HepG2 (cell line): ENCODE data around the gene RAB33B. TPM values are rescaled to one million over a fixed set of nuclear protein-coding genes. Genes with fewer than 3 reads are reported as not detected.

ENCODE experiments used
- ATAC-seq: fragments of 200-7000 bp; cut with Tn5 transposase; 3 replicates; pipeline ENCODE4 v1.9.1; 2020; ENCODE audit warnings: mild to moderate bottlenecking, moderate library complexity
- BruUV-seq: library from RNA; stranded (reverse); fragments of 400-500 nt; replicated peaks from 2 replicates; lab custom pipeline; 2021; lab: Mats Ljungman, UMichigan
- CTCF ChIA-PET: fragments of 300-600 bp; formaldehyde crosslinking; extraction: SDS; loops from one replicate; lab custom pipeline; 2021; ENCODE audit warnings: low total read pairs, inconsistent platforms, low intra/inter-chr PET ratio; lab: Yijun Ruan, JAX
- POLR2A ChIA-PET: fragments of 350-600 bp; sonication (Branson Sonifier 250); formaldehyde crosslinking; loops from one replicate; lab custom pipeline; 2020; ENCODE audit warnings: antibody characterized with exemption, inconsistent platforms; lab: Yijun Ruan, JAX
- DNase-seq: peaks from one replicate; pipeline ENCODE4 v3.0.0-alpha.2; 2015; ENCODE audit warnings: low spot score
- FAIRE-seq: peaks from 3 replicates; lab custom pipeline; 2011; peaks lifted over from hg19 to GRCh38; lab: Jason Lieb, UNC
- H2AFZ ChIP-seq: one replicate; pipeline ENCODE4 v1.6.1; 2011; ENCODE audit warnings: low read length, inconsistent platforms
- H3K27ac ChIP-seq: fragments of 300-600 bp; 3 replicates; pipeline ENCODE4 v1.8.0; 2011; ENCODE audit warnings: mixed run types, mild to moderate bottlenecking, mixed read lengths, low read length, inconsistent platforms; ENCODE audit not compliant: insufficient read depth; ENCODE audit errors: extremely low read length
- H3K27me3 ChIP-seq, 2 experiments: fragments of 200-600 bp in 1 of 2; 2 replicates in 1 of 2; 3 replicates in 1 of 2; pipeline versions ENCODE4 v1.6.0 to v1.8.0; 2011; ENCODE audit warnings: low read length in 2 of 2, mild to moderate bottlenecking in 2 of 2, moderate library complexity in 2 of 2, inconsistent platforms in 1 of 2; ENCODE audit not compliant: insufficient read depth in 2 of 2, control insufficient read depth in 1 of 2
- H3K36me3 ChIP-seq, 2 experiments: fragments of 200-600 bp in 1 of 2; replicated peaks in 1 of 2; 2 replicates in 1 of 2; 3 replicates in 1 of 2; pipeline versions ENCODE4 v1.5.1 to v1.8.0; 2011; ENCODE audit warnings: low read length in 2 of 2, inconsistent platforms in 1 of 2; ENCODE audit not compliant: insufficient read depth in 2 of 2, control insufficient read depth in 1 of 2
- H3K4me1 ChIP-seq: 2 replicates; pipeline ENCODE4 v1.5.1; 2012; ENCODE audit warnings: low read length, inconsistent platforms; ENCODE audit not compliant: insufficient read depth
- H3K4me2 ChIP-seq: 2 replicates; pipeline ENCODE4 v1.6.0; 2011; ENCODE audit warnings: low read depth, low read length, inconsistent platforms
- H3K4me3 ChIP-seq, 3 experiments: fragments of 200-600 bp in 1 of 3; sonication (generic), shearing (Covaris generic) in 1 of 3; replicated peaks in 1 of 3; 2 replicates each; pipeline ENCODE4 v1.5.1; 2011 to 2016; ENCODE audit warnings: low read length in 3 of 3, inconsistent platforms in 2 of 3, low read depth in 2 of 3, mild to moderate bottlenecking in 2 of 3, control low read depth in 1 of 3, mixed read lengths in 1 of 3; ENCODE audit not compliant: insufficient read depth in 1 of 3
- H3K79me2 ChIP-seq: one replicate; pipeline ENCODE4 v1.6.1; 2011; ENCODE audit warnings: low read length, inconsistent platforms; ENCODE audit not compliant: insufficient read depth
- H3K9ac ChIP-seq: 2 replicates; pipeline ENCODE4 v1.6.0; 2011; ENCODE audit warnings: mild to moderate bottlenecking, low read depth, low read length, inconsistent platforms; ENCODE audit not compliant: insufficient read depth
- H3K9me3 ChIP-seq: 2 replicates; pipeline ENCODE4 v1.5.1; 2012; ENCODE audit warnings: mild to moderate bottlenecking, low read length
- H4K20me1 ChIP-seq: 2 replicates; pipeline ENCODE4 v1.6.0; 2011; ENCODE audit warnings: inconsistent platforms, mild to moderate bottlenecking, low read length, moderate library complexity; ENCODE audit not compliant: insufficient read depth
- ETV6 ChIP-seq: sonication (generic); formaldehyde crosslinking; conservative IDR thresholded peaks from 2 replicates; pipeline ENCODE4 v1.4.0; 2020; ENCODE audit warnings: missing genetic modification reagents
- ISL2 ChIP-seq: sonication (generic); formaldehyde crosslinking; IDR thresholded peaks from 2 replicates; pipeline ENCODE4 v1.5.0; 2020; ENCODE audit warnings: missing genetic modification reagents
- MAFF ChIP-seq: IDR thresholded peaks from 2 replicates; pipeline ENCODE4 v1.6.1; 2011; ENCODE audit warnings: low read depth, low read length, improper control_type of control experiment
- MAFK ChIP-seq, 2 experiments: IDR thresholded peaks in 1 of 2; conservative IDR thresholded peaks in 1 of 2; 2 replicates each; pipeline ENCODE4 v1.6.1; 2011; ENCODE audit warnings: improper control_type of control experiment in 2 of 2, low read length in 2 of 2
- MTA3 ChIP-seq: sonication (generic); formaldehyde crosslinking; IDR thresholded peaks from 2 replicates; pipeline ENCODE4 v1.4.0; 2020; ENCODE audit warnings: missing genetic modification reagents
- NFE2 ChIP-seq: sonication (generic); formaldehyde crosslinking; IDR thresholded peaks from 2 replicates; pipeline ENCODE4 v1.4.0; 2020; ENCODE audit warnings: missing genetic modification reagents
- PAF1 ChIP-seq: IDR thresholded peaks from 2 replicates; pipeline ENCODE4 v1.6.1; 2016; ENCODE audit warnings: missing genetic modification reagents, missing compliant biosample characterization
- SRSF4 ChIP-seq: fragments of 200-400 bp; formaldehyde crosslinking; IDR thresholded peaks from one replicate; pipeline ENCODE4 v1.6.1; 2018; ENCODE audit warnings: mild to moderate bottlenecking, low read depth, low read length, moderate library complexity; ENCODE audit not compliant: poor library complexity, severe bottlenecking
- ZNF224 ChIP-seq: sonication (generic); formaldehyde crosslinking; IDR thresholded peaks from 2 replicates; pipeline ENCODE4 v1.5.0; 2020; ENCODE audit warnings: mild to moderate bottlenecking, missing genetic modification reagents
- ZNF235 ChIP-seq: sonication (generic); formaldehyde crosslinking; IDR thresholded peaks from 2 replicates; pipeline ENCODE4 v1.8.1; 2023; ENCODE audit warnings: mild to moderate bottlenecking, missing genetic modification reagents, borderline replicate concordance
- ZNF331 ChIP-seq: sonication (generic); formaldehyde crosslinking; IDR thresholded peaks from 2 replicates; pipeline ENCODE4 v1.4.0; 2020; ENCODE audit warnings: missing genetic modification reagents
- ZNF547 ChIP-seq: sonication (generic); formaldehyde crosslinking; IDR thresholded peaks from 2 replicates; pipeline ENCODE4 v1.5.1; 2020; ENCODE audit warnings: mild to moderate bottlenecking, missing genetic modification reagents
- WGBS: methylation state at CpG from one replicate; pipeline ENCODE4 v1.1.6; 2017; ENCODE audit warnings: low lambda C conversion rate; 5-methylcytosine and 5-hydroxymethylcytosine counted together
- in situ Hi-C: cut with HindIII; loops from 2 replicates; pipeline ENCODE4 v1.10.0; 2017; ENCODE audit warnings: low pct_unique_long_range_greater_than_20kb; ENCODE audit not compliant: extremely low pct_ligation_motif_present
- intact Hi-C: fragments of 100-400 bp; cut with micrococcal nuclease; formaldehyde crosslinking; loops from one replicate; pipeline ENCODE4 v1.10.0; 2022; ENCODE audit not compliant: unreplicated experiment
- polyA plus RNA-seq, 8 experiments: library from polyadenylated mRNA; depleted of rRNA in 3 of 8; stranded (reverse) in 7 of 8; unstranded in 1 of 8; fragments of >200 nt; fragmentation: Illumina TruSeq in 4 of 8; extraction: Trizol in 4 of 8; gene quantifications; 2 replicates each; pipeline versions ENCODE4 v1.2.1 to v1.2.3, GENCODE V29; 2011 to 2016; ENCODE audit warnings: low read depth in 4 of 8, missing spikeins in 1 of 8, mixed read lengths in 1 of 8; ENCODE audit not compliant: insufficient read depth in 1 of 8
- total RNA-seq, 5 experiments: library from RNA; depleted of rRNA; stranded (reverse); fragments of >200 nt; fragmentation: Illumina TruSeq; extraction: Trizol; gene quantifications; 2 replicates each; pipeline ENCODE4 v1.2.3, GENCODE V29; 2016; ENCODE audit warnings: low read depth in 1 of 5
- TF ChIP-seq, protein P1 (sequence below): IDR thresholded peaks from 2 replicates; pipeline ENCODE4 v1.6.1; 2016
- TF ChIP-seq, protein P2 (sequence below): sonication (generic); formaldehyde crosslinking; IDR thresholded peaks from 2 replicates; pipeline ENCODE4 v1.9.0; 2021; ENCODE audit warnings: missing genetic modification reagents, mild to moderate bottlenecking, borderline replicate concordance

RAB33B gene
- total and polyA plus RNA-seq, 2 of the 13 experiments (the other 11 are each of a cell fraction or from before 2014, with no cell fraction given), result 7.6 to 8.1 TPM

DNA sequence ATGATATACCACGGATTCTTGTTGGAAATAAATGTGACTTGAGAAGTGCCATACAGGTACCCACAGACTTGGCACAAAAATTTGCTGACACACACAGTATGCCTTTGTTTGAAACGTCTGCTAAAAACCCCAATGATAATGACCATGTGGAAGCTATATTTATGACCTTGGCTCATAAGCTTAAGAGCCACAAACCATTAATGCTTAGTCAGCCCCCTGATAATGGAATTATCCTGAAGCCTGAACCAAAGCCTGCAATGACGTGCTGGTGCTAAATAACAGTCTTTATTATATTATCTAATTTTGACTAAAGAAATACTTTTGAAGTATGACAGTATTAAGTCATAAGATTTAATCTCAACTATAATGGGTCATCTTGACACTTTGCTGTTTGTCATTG lies 18.9 kb downstream of the RAB33B start:
- TF ChIP-seq ZNF224 (no peak), MAFF (peak; percentile 84), ZNF235 (CRISPR knock-in tag) (no peak), ISL2 (CRISPR knock-in tag) (no peak), ZNF331 (CRISPR knock-in tag) (no peak), NFE2 (no peak), MTA3 (no peak), MAFK (conservative IDR thresholded peaks at IDR 0.05 in 1 of 2, IDR thresholded peaks at IDR 0.05 in 1 of 2; ENCODE audit: low read length in 2 of 2) (peak; percentile 70 to 84), ETV6 (CRISPR knock-in tag) (no peak), PAF1 (no peak), ZNF547 (CRISPR knock-in tag) (no peak), SRSF4 (no peak)
- TF ChIP-seq, protein P1, sequence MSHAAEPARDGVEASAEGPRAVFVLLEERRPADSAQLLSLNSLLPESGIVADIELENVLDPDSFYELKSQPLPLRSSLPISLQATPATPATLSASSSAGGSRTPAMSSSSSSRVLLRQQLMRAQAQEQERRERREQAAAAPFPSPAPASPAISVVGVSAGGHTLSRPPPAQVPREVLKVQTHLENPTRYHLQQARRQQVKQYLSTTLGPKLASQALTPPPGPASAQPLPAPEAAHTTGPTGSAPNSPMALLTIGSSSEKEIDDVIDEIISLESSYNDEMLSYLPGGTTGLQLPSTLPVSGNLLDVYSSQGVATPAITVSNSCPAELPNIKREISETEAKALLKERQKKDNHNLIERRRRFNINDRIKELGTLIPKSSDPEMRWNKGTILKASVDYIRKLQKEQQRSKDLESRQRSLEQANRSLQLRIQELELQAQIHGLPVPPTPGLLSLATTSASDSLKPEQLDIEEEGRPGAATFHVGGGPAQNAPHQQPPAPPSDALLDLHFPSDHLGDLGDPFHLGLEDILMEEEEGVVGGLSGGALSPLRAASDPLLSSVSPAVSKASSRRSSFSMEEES (CRISPR knock-in tag), result no peak
- TF ChIP-seq, protein P2, sequence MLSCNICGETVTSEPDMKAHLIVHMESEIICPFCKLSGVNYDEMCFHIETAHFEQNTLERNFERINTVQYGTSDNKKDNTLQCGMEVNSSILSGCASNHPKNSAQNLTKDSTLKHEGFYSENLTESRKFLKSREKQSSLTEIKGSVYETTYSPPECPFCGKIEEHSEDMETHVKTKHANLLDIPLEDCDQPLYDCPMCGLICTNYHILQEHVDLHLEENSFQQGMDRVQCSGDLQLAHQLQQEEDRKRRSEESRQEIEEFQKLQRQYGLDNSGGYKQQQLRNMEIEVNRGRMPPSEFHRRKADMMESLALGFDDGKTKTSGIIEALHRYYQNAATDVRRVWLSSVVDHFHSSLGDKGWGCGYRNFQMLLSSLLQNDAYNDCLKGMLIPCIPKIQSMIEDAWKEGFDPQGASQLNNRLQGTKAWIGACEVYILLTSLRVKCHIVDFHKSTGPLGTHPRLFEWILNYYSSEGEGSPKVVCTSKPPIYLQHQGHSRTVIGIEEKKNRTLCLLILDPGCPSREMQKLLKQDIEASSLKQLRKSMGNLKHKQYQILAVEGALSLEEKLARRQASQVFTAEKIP, result no peak
- ChIA-PET CTCF (no interaction called here), POLR2A (no interaction called here)
- Histone ChIP-seq H3K27me3 (no peaks in the 10 kb centered on the region; a peak in 1 of 5 replicates), H3K36me3 (peaks cover 5 to 17% of the 10 kb centered on the region in 2 experiments), H3K4me3 (no peak overlapping the region), H3K27ac (no peak overlapping the region), H4K20me1 (no peaks in the 10 kb centered on the region; the same call in 1 of the 2 replicates), H3K9me3 (peaks cover 6% of the 10 kb centered on the region; the same call in 1 of the 2 replicates), H2AFZ (no peak overlapping the region), H3K79me2 (peaks cover 33% of the 10 kb centered on the region), H3K4me2 (no peak overlapping the region), H3K9ac (no peak overlapping the region), H3K4me1 (peaks cover 20% of the 10 kb centered on the region)
- DNase-seq, result no peak
- no peak for ATAC-seq
- BruUV-seq, result no TSS peak
- FAIRE-seq, result no peak
- 91% methylated on average over 3 of the region's 3 CpGs for WGBS
- intact Hi-C loops, result no loop called here
- in situ Hi-C loops, result no loop called here
